Central memory CD8-positive, alpha-beta T cell (primary cell): ENCODE measurements around the gene CHSY1.

Experiments
- ATAC-seq: fragments of 150-1000 bp; cut with Tn5 transposase; replicated peaks from 2 replicates; pipeline ENCODE4 v1.10.0; 2022; ENCODE audit warnings: mild to moderate bottlenecking, moderate FRiP score, moderate number of reproducible peaks; ENCODE audit not compliant: poor library complexity, severe bottlenecking; ENCODE audit errors: extremely low read depth
- DNase-seq, 2 donors: peaks; one replicate each; pipeline ENCODE4 v3.0.0; 2021; ENCODE audit warnings: low spot score in 2 of 2
- H3K27ac Mint-ChIP-seq: one replicate; pipeline ENCODE4 v1.8.0; 2022; ENCODE audit warnings: low read depth, mild to moderate bottlenecking, moderate library complexity, mixed read lengths
- H3K27me3 Mint-ChIP-seq: one replicate; pipeline ENCODE4 v1.8.0; 2022; ENCODE audit warnings: mixed read lengths
- H3K36me3 Mint-ChIP-seq: one replicate; pipeline ENCODE4 v1.8.0; 2022; ENCODE audit warnings: mild to moderate bottlenecking, moderate library complexity, mixed read lengths; ENCODE audit not compliant: insufficient read depth
- H3K4me1 Mint-ChIP-seq: one replicate; pipeline ENCODE4 v1.8.0; 2022; ENCODE audit warnings: mixed read lengths
- H3K4me3 Mint-ChIP-seq: one replicate; pipeline ENCODE4 v1.8.0; 2022; ENCODE audit warnings: mild to moderate bottlenecking, moderate library complexity, mixed read lengths
- H3K9me3 Mint-ChIP-seq: one replicate; pipeline ENCODE4 v1.8.0; 2022; ENCODE audit warnings: mixed read lengths

The CHSY1 gene

GRCh38 chr15:101165905-101166471 lies 85.9 kb downstream of the CHSY1 start:
- Mint-ChIP-seq H3K4me3 (no peak overlapping the region), H3K36me3 (peaks cover 5% of the 10 kb centered on the region), H3K4me1 (peaks cover 21% of the 10 kb centered on the region), H3K27ac (no peak overlapping the region), H3K27me3 (no peaks in the 10 kb centered on the region), H3K9me3 (peaks cover 13% of the 10 kb centered on the region)
- ATAC-seq = no peak
- no peak for DNase-seq

DNA sequence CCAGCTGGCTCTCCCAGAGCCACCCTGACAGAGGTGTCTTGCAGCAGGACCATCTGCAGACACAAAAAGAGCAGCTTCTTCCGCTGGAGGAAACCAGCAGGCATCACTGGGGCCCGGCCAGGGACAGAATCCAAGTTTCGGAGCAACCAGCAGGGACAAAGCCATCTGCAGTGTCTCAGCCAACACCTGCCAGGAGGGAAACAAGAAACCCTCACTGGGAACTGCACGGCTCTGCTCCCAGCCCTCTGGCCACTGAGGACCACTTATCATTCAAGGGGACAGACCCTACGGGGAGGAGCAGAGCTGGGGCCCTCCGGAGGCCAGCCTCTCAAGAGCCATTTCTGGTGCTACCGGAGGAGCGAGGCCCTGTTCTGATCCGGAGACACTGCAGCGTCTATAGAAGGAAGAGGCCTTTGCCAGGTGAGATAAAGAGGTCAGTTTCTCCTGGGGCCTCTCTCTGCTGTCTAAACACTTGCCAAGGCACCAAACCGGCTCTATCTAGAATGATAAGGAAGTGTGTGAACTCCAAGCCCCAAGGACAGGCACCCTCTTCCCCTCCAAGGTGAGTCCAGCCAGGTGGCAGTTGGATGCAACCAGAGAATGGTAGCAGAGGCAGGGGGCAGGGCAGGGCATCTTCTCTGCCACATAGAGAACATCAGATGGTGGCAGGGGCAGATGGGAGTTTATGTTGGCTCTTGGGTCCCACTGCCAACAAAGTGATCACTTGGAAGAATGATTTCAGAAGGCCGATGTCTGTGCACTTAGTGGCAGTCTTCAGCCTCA lies 89.0 kb downstream of the CHSY1 start:
- Mint-ChIP-seq H3K4me3 (no peak overlapping the region), H3K27ac (no peak overlapping the region), H3K36me3 (peaks cover 6% of the 10 kb centered on the region), H3K9me3 (peaks cover 13% of the 10 kb centered on the region), H3K4me1 (peaks cover 26% of the 10 kb centered on the region), H3K27me3 (no peaks in the 10 kb centered on the region)
- no peak for DNase-seq
- no peak for ATAC-seq

DNA sequence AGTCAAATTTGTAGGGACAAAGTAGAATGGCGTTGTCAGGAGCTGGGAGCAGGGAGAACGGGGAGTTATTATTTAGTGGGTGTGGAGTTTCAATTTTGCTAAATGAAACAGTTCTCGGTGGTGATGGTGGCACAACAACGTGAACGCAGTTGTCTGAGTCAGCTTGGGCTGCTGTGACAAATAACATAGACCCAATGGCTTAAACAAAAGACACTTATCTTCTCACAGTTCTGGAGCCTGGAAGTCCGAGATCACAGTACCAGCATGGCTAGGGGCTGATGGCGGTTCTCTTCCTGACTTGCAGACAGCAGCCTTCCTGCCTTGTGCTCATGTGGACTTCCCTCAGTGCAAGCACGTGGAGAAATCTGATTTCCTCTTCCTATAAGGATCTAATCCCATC lies 90.2 kb downstream of the CHSY1 start:
- H3K36me3 Mint-ChIP-seq = peaks cover 6% of the 10 kb centered on the region
- no peak for ATAC-seq
- DNase-seq = no peak
- no peak overlapping the region for H3K27ac Mint-ChIP-seq
- no peak overlapping the region for H3K4me3 Mint-ChIP-seq
- H3K4me1 Mint-ChIP-seq = peaks cover 20% of the 10 kb centered on the region
- no peaks in the 10 kb centered on the region for H3K27me3 Mint-ChIP-seq
- H3K9me3 Mint-ChIP-seq = peaks cover 13% of the 10 kb centered on the region

DNA sequence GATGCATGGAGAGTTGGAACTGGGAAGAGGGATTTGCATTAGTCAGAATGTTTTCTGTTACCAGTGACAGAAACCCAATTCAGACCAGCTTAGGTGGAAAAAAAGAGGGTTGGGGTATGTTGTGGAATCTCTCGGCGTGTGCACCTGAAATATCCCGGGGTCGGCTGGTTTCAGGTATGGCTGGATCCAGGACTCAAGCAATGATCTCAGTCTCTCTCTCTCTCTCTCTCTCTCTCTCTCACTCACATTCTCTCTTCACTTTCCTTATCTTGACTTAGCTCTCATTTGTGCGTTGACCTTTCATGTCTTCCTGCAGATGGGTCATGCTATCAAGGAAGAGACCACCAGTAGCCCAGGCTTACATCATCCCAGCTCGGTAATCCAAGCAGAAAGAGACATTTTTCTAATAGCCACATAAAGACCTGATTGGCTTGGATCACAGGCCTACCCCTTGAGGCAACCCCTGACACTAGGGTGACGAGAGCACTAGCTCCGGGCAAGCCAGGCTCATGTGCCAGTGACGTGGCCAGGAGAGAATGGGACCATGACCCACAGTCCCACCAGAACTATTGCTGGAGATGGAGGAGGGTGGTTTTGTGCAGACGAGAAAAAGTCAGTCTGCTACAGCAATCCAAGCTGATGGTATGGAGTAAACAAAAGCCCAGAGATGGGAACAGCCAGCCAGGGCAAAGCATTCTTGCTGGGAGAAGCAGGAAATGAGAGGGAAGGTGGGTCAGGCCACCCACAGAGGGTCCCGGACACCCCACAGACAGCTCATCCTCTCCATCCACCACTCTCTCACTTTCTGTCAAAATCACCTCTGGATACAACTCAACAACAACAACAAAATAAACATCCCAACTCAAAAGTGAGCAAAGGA lies 91.7 kb downstream of the CHSY1 start:
- Mint-ChIP-seq H3K27me3 (no peaks in the 10 kb centered on the region), H3K4me1 (peaks cover 20% of the 10 kb centered on the region), H3K27ac (no peak overlapping the region), H3K4me3 (no peak overlapping the region), H3K9me3 (peaks cover 6% of the 10 kb centered on the region), H3K36me3 (peaks cover 6% of the 10 kb centered on the region)
- DNase-seq (no peak), ATAC-seq (no peak)

DNA sequence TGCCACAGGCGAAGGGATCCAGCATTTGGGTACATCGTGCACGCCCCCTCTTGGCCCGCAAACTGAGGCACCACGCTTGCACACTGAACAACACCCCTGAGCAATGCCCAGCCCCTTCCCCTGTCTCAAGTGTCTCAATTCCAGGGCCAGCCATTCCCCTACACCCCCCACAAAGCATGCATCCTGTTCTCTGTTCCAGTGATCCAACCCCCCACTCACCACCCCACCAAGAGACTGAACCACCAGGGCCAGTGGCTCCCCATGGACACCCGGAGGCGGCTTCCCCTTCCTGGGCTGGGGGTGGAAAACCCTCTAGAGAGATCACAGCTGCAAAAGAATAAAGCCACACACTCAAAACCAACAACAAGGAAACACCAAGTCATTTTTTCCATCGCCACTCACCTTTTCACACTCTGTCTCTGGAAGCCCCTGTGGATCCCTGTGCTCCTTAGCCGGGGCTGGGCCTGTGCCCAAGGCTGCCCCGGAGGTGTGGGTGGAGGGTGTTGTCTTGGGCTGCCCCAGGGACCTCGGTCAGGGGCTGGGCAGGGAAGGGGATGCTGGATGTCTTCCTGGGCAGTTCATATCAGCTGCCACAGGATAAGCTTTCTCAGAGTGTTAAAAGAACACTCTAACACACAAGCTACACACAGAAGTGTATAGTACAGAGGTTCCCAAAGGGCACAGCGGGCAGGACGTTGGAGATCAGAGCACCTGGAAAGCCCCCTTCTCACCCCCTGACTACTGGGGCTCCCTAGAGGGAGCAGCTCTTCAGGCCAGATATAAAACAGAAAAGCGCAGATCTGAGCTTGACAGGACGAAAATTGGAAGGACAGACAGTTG lies 92.5 kb downstream of the CHSY1 start:
- H3K27ac Mint-ChIP-seq = peak overlapping the region; percentile 49
- no peak for DNase-seq
- no peak for ATAC-seq

GRCh38 chr15:101158166-101159095 lies 93.4 kb downstream of the CHSY1 start:
- Mint-ChIP-seq H3K27ac (peak overlapping the region; percentile 49), H3K4me3 (peak overlapping the region; percentile 34), H3K4me1 (peaks cover 20% of the 10 kb centered on the region), H3K9me3 (no peaks in the 10 kb centered on the region), H3K27me3 (no peaks in the 10 kb centered on the region), H3K36me3 (peaks cover 6% of the 10 kb centered on the region)
- ATAC-seq (peak; percentile 60), DNase-seq (no peak)

More for the DNA sequence above, 92.5 kb downstream of the CHSY1 start:
- peaks cover 3% of the 10 kb centered on the region for H3K9me3 Mint-ChIP-seq
- H3K36me3 Mint-ChIP-seq = peaks cover 6% of the 10 kb centered on the region
- peaks cover 20% of the 10 kb centered on the region for H3K4me1 Mint-ChIP-seq
- no peaks in the 10 kb centered on the region for H3K27me3 Mint-ChIP-seq
- peak overlapping the region; percentile 15 for H3K4me3 Mint-ChIP-seq

DNA sequence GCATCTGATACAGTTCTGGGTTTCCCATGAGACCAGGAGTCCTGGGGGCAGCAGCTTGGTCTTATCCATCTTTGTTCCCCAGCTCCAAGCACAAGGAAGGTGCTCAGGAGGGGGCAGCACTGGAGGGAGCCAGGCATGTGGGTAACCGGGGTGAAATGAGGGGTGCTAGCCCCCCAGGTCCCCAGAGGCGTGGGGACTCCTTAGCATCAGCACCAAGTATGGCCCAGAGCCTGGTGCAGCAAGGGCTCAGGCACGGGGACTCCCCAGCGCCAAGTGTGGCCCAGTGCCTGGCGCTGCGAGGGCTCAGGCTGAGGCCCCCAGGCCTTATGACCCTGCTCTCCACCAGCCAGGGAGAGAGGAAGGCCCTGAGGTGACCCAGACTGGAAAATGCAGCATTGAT lies 94.1 kb downstream of the CHSY1 start:
- H3K27me3 Mint-ChIP-seq = no peaks in the 10 kb centered on the region
- H3K4me1 Mint-ChIP-seq = peaks cover 20% of the 10 kb centered on the region
- no peak overlapping the region for H3K4me3 Mint-ChIP-seq

DNA sequence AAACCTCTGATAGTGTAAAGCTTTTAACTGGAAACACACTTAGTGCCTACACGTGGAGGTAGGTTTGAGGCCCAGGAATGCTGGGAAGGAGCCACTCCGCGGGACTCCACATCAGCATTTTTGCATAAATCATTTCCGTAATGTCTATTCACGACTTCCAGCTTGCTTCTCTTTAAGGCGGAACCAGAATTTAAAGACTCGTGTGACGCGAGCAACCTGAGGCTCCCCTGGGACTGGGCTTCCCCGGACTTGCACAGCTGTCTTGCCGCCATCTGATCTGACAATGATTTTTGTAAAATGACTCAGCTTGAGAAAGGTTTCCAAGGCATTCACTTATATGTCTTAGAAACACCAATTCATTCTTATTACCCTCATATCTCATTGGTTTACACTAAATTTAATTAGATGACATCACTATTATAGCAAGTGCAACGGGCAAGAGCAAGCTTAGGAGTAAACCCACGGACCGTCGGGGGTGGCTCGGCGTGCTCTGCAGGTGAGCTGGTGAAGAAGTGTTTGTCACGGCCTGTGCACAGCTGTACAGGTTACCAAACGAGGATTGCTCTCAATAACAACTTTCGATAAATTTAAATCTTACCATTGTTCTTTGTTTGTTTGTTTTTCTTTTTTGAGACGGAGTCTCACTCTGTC lies 95.2 kb downstream of the CHSY1 start:
- H3K4me1 Mint-ChIP-seq = peaks cover 15% of the 10 kb centered on the region
- DNase-seq (no peak), ATAC-seq (no peak)
- no peak overlapping the region for H3K4me3 Mint-ChIP-seq
- H3K9me3 Mint-ChIP-seq = no peaks in the 10 kb centered on the region
- peaks cover 4% of the 10 kb centered on the region for H3K36me3 Mint-ChIP-seq
- no peak overlapping the region for H3K27ac Mint-ChIP-seq
- no peaks in the 10 kb centered on the region for H3K27me3 Mint-ChIP-seq

More for the DNA sequence above, 94.1 kb downstream of the CHSY1 start:
- no peak for ATAC-seq
- Mint-ChIP-seq H3K27ac (no peak overlapping the region), H3K36me3 (peaks cover 6% of the 10 kb centered on the region), H3K9me3 (no peaks in the 10 kb centered on the region)
- no peak for DNase-seq

- DNase-seq = no peak
- Mint-ChIP-seq H3K9me3 (no peaks in the 10 kb centered on the region), H3K4me3 (no peak overlapping the region), H3K27me3 (no peaks in the 10 kb centered on the region), H3K36me3 (peaks cover 4% of the 10 kb centered on the region), H3K27ac (no peak overlapping the region), H3K4me1 (peaks cover 14% of the 10 kb centered on the region)
- ATAC-seq = no peak
These were observed 95.8 kb downstream of the CHSY1 start for GRCh38 chr15:101156061-101156460.

DNA sequence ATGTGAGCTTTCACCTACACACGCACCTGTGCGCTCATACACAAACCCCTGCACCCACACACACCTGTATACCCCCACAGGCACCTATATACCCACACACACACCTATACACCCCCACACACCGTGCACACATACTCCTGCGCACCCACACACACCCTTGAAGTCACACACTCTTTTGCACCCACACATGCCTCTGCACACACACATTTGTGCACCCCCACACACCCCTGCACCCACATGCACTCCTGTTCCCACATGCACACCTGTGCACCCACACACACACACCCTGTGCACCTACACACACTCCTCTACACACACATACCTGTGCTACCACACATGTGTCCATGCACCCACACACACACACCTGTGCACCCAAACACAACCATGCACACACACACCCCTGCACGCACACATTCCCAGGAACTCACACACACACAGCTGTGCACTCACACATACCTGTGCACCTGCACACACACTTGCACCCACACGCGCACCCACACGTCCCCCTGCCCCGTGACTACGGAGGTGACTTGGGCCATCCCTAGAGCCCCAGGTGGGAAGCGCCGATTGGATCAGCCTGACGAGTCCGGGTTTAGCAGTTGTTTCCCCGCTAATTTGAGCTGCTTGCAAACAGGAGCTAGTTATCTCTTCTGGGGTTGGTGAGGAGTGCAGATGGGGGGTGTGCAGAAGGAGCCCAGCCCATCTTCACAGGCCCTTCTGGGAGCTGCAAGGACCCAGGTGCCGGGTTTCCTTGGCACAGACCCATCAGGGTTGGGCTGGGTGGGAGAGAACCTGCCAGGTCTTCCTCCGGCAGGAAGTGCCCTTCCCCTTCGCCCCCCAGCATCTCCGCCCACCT lies 97.8 kb downstream of the CHSY1 start:
- DNase-seq = no peak
- no peaks in the 10 kb centered on the region for H3K27me3 Mint-ChIP-seq
- no peak overlapping the region for H3K4me3 Mint-ChIP-seq
- peaks cover 11% of the 10 kb centered on the region for H3K4me1 Mint-ChIP-seq
- ATAC-seq = no peak
- H3K27ac Mint-ChIP-seq = no peak overlapping the region
- peaks cover 4% of the 10 kb centered on the region for H3K36me3 Mint-ChIP-seq
- H3K9me3 Mint-ChIP-seq = no peaks in the 10 kb centered on the region
